SK-N-SH (cell line): ENCODE results near the gene VPS35L.

Source experiments
- CTCF ChIP-seq: fragments of 200-600 bp; sonication (generic); IDR thresholded peaks from 2 replicates; pipeline ENCODE4 v1.6.1; 2017; ENCODE audit warnings: antibody characterized with exemption, mild to moderate bottlenecking, moderate library complexity
- EP300 ChIP-seq, 2 experiments: IDR thresholded peaks; 2 replicates each; pipeline versions ENCODE4 v1.4.0 to v1.6.1; 2012; ENCODE audit warnings: borderline replicate concordance in 1 of 2, low read depth in 1 of 2, low read length in 1 of 2
- EZH2phosphoT487 ChIP-seq: fragments of 200-600 bp; sonication (generic); IDR thresholded peaks from 2 replicates; pipeline ENCODE4 v1.6.1; 2017; ENCODE audit warnings: low read depth, mixed run types, mild to moderate bottlenecking, antibody characterized with exemption, moderate library complexity, borderline replicate concordance
- NRF1 ChIP-seq: IDR thresholded peaks from 2 replicates; pipeline ENCODE4 v1.6.1; 2012; ENCODE audit warnings: low read depth, mild to moderate bottlenecking, low read length
- POLR2AphosphoS5 ChIP-seq: IDR thresholded peaks from 2 replicates; pipeline ENCODE4 v1.6.1; 2012; ENCODE audit warnings: low read depth, low read length
- RCOR1 ChIP-seq: fragments of 150-350 bp; IDR thresholded peaks from 2 replicates; pipeline ENCODE4 v1.6.1; 2017; ENCODE audit warnings: antibody characterized with exemption, low read length
- REST ChIP-seq: IDR thresholded peaks from 2 replicates; pipeline ENCODE4 v1.6.1; 2012; ENCODE audit warnings: mild to moderate bottlenecking, low read depth, low read length, moderate library complexity
- TAF1 ChIP-seq: IDR thresholded peaks from 2 replicates; pipeline ENCODE4 v1.6.1; 2012; ENCODE audit warnings: low read depth, mild to moderate bottlenecking, low read length, moderate library complexity, borderline replicate concordance
- USF1 ChIP-seq: IDR thresholded peaks from 2 replicates; pipeline ENCODE4 v1.4.0; 2012; ENCODE audit warnings: low read depth, borderline replicate concordance
- USF2 ChIP-seq: fragments of 150-350 bp; IDR thresholded peaks from 2 replicates; pipeline ENCODE4 v1.6.1; 2017; ENCODE audit warnings: antibody characterized with exemption, low read length, low read depth, borderline replicate concordance
- YY1 ChIP-seq: IDR thresholded peaks from 2 replicates; pipeline ENCODE4 v1.4.0; 2012; ENCODE audit warnings: low read depth, mild to moderate bottlenecking

- no peak for TF ChIP-seq REST
- TF ChIP-seq USF2 = no peak
- no peak for TF ChIP-seq CTCF
- TF ChIP-seq EP300 (IDR thresholded peaks at IDR 0.05; ENCODE audit: borderline replicate concordance in 1 of 2, low read depth in 1 of 2, low read length in 1 of 2) = no peak
- TF ChIP-seq RCOR1 = no peak
- no peak for TF ChIP-seq USF1
- TF ChIP-seq EZH2phosphoT487 = no peak
- TF ChIP-seq TAF1 = no peak
- TF ChIP-seq POLR2AphosphoS5 = no peak
- TF ChIP-seq YY1 = no peak
- no peak for TF ChIP-seq NRF1
Observed at GRCh38 chr16:19616241-19616640, 60.7 kb downstream of the VPS35L start.
